GM13977 (cell line): Measurements from ENCODE around the gene MARS1.

ENCODE experiments used
- DNase-seq: peaks from one replicate; pipeline ENCODE4 v3.0.0; 2012; ENCODE audit warnings: low spot score
- CTCF ChIP-seq: IDR thresholded peaks from 2 replicates; pipeline ENCODE4 v1.5.1; 2012; ENCODE audit warnings: mild to moderate bottlenecking, control low read depth; ENCODE audit not compliant: insufficient read depth; ENCODE audit errors: extremely low read depth, missing control alignments
- in situ Hi-C: fragments of 300-500 bp; cut with MboI; formaldehyde crosslinking; loops from one replicate; pipeline ENCODE4 v1.12.0; 2022; ENCODE audit warnings: low sequenced_read_pairs, low pct_unique_long_range_greater_than_20kb, mixed read lengths, inconsistent platforms; ENCODE audit not compliant: unreplicated experiment

The MARS1 gene

GRCh38 chr12:57522011-57522886, 34.4 kb downstream of the MARS1 start, which contains the start of gene MBD6:
TSS of gene MBD6 (plus strand) at chr12:57522824. CDS start at chr12:57524304, 1,480 bp downstream.
- DNase-seq: peak; percentile 99
- in situ Hi-C loops: no loop called here
- no peak for TF ChIP-seq CTCF

GRCh38 chr12:57522887-57523705, 35.2 kb downstream of the MARS1 start:
- in situ Hi-C loops: no loop called here
- no peak for DNase-seq
- no peak for TF ChIP-seq CTCF

- in situ Hi-C loops: no loop called here
- TF ChIP-seq CTCF: no peak
- DNase-seq: peak; percentile 54
Measured at GRCh38 chr12:57523706-57524614, 36.1 kb downstream of the MARS1 start.

- TF ChIP-seq CTCF: no peak
- in situ Hi-C loops: no loop called here
- DNase-seq: no peak
Measured at GRCh38 chr12:57524814-57525614, 37.1 kb downstream of the MARS1 start.

GRCh38 chr12:57525615-57526383, 37.9 kb downstream of the MARS1 start:
- in situ Hi-C loops: no loop called here
- no peak for TF ChIP-seq CTCF
- DNase-seq: no peak
